Ishikawa (cell line): Measurements from ENCODE around the gene MAP3K8.

Experiments
- CEBPB ChIP-seq: IDR thresholded peaks from 2 replicates; pipeline ENCODE4 v1.6.1; 2012
- CREB1 ChIP-seq: IDR thresholded peaks from 2 replicates; pipeline ENCODE4 v1.6.1; 2012; ENCODE audit warnings: low read depth
- EGR1 ChIP-seq: IDR thresholded peaks from 2 replicates; pipeline ENCODE4 v1.6.1; 2012
- EP300 ChIP-seq: IDR thresholded peaks from 2 replicates; pipeline ENCODE4 v1.6.1; 2012; ENCODE audit warnings: borderline replicate concordance
- FOXM1 ChIP-seq: IDR thresholded peaks from 2 replicates; pipeline ENCODE4 v1.6.1; 2012; ENCODE audit warnings: low read depth, borderline replicate concordance
- MAX ChIP-seq: IDR thresholded peaks from 2 replicates; pipeline ENCODE4 v1.6.1; 2012
- NFIC ChIP-seq: IDR thresholded peaks from 2 replicates; pipeline ENCODE4 v1.6.1; 2012
- RAD21 ChIP-seq: IDR thresholded peaks from 2 replicates; pipeline ENCODE4 v1.6.1; 2012; ENCODE audit warnings: low read depth
- REST ChIP-seq: IDR thresholded peaks from 2 replicates; pipeline ENCODE4 v1.6.1; 2012; ENCODE audit warnings: low read depth, mild to moderate bottlenecking
- TAF1 ChIP-seq: IDR thresholded peaks from 2 replicates; pipeline ENCODE4 v1.6.1; 2012; ENCODE audit warnings: low read depth, mild to moderate bottlenecking
- TCF12 ChIP-seq: IDR thresholded peaks from 2 replicates; pipeline ENCODE4 v1.6.1; 2012; ENCODE audit warnings: low read depth
- TEAD4 ChIP-seq: IDR thresholded peaks from 2 replicates; pipeline ENCODE4 v1.6.1; 2012
- USF1 ChIP-seq: IDR thresholded peaks from 2 replicates; pipeline ENCODE4 v1.6.1; 2012
- YY1 ChIP-seq: IDR thresholded peaks from 2 replicates; pipeline ENCODE4 v1.6.1; 2012; ENCODE audit warnings: low read depth
- ZBTB7A ChIP-seq: IDR thresholded peaks from 2 replicates; pipeline ENCODE4 v1.6.1; 2012; ENCODE audit warnings: low read depth

MAP3K8 gene

DNA sequence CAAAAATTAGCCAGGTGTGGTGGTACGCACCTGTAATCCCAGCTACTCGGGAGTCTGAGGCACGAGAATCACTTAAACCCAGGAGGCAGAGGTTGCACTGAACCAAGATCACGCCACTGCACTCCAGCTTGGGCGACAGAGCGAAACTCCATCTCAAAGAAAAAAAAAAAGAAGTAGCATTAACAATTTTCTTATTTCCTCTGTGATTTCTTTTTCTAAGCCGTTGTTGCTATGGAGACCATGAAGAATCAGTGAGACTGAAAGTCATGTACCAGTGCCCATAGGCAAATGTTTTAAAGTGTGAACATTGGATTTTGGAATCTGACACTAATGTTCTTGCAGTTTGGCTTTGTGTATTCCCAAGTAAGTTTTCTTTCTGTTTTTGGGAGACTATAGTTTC, 18.4 kb upstream of the MAP3K8 start:
- no peak for TF ChIP-seq REST
- no peak for TF ChIP-seq YY1
- TF ChIP-seq MAX = no peak
- TF ChIP-seq FOXM1 = no peak
- no peak for TF ChIP-seq EP300
- TF ChIP-seq CREB1 = no peak
- no peak for TF ChIP-seq ZBTB7A
- no peak for TF ChIP-seq CEBPB
- no peak for TF ChIP-seq RAD21

- TF ChIP-seq TEAD4 (no peak), YY1 (no peak), TAF1 (no peak), MAX (no peak), EP300 (no peak), FOXM1 (no peak), REST (no peak), ZBTB7A (no peak), RAD21 (no peak), USF1 (no peak), NFIC (no peak), EGR1 (no peak), CEBPB (no peak), CREB1 (no peak), TCF12 (no peak)
These were observed 16.7 kb upstream of the MAP3K8 start for GRCh38 chr10:30417301-30417700.

DNA sequence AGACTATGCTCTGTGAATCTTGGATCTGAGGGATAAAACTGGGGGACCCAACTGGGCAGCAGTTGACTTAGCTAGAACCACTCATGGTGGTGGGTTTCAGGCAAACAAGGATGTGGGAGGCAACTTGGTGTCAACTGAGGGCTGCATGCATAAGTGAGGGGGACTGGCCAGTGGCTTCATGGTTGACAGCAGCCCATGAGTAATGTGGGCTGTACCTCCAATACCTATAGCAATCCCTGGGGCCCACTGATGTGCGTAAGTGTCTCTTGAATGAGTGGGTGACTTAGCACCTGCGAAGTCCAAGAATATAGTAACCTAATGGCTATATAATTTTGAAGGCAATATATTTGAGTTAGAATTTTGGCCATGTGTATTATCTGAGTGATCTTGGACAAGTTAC, 13.7 kb upstream of the MAP3K8 start:
- TF ChIP-seq TAF1 = no peak
- no peak for TF ChIP-seq CREB1
- no peak for TF ChIP-seq RAD21
- TF ChIP-seq CEBPB = no peak
- no peak for TF ChIP-seq TEAD4
- TF ChIP-seq EP300 = no peak
- no peak for TF ChIP-seq FOXM1
- TF ChIP-seq NFIC = no peak
- TF ChIP-seq EGR1 = no peak
- no peak for TF ChIP-seq YY1

DNA sequence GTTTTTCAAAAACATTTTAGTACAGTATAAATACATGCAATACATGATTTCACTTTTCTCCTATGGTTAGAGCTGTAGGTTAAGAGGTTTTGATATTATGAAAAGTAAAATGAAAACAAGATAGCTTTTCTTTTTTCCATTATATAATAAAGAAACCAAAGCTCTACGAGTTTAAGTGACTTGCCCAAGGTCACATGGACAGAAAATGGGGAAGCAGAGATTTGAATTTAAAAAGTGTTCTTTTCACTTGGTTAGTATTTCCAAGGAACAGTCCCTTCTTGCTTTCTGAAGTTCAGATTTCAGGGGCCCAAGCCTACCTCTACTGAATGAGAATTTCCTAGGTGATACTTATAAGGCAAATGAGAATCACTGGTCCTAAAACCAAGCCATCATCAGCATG, 13.2 kb upstream of the MAP3K8 start:
- TF ChIP-seq EP300 = no peak
- no peak for TF ChIP-seq FOXM1
- no peak for TF ChIP-seq MAX
- TF ChIP-seq TCF12 = no peak
- TF ChIP-seq RAD21 = no peak
- no peak for TF ChIP-seq TAF1
- TF ChIP-seq ZBTB7A = no peak
- TF ChIP-seq CREB1 = no peak
- no peak for TF ChIP-seq EGR1
- TF ChIP-seq NFIC = no peak
- TF ChIP-seq USF1 = no peak
- no peak for TF ChIP-seq CEBPB
- TF ChIP-seq REST = no peak
- no peak for TF ChIP-seq TEAD4
